ENCODE data around the gene CBLIF. TPM values are rescaled to one million over a fixed set of nuclear protein-coding genes. Genes with fewer than 3 reads are reported as not detected.

The CBLIF gene
- total and polyA plus RNA-seq, 2 of the 8 experiments (the other 6 are each of a cell fraction or from before 2014, with no cell fraction given) = not detected

DNA sequence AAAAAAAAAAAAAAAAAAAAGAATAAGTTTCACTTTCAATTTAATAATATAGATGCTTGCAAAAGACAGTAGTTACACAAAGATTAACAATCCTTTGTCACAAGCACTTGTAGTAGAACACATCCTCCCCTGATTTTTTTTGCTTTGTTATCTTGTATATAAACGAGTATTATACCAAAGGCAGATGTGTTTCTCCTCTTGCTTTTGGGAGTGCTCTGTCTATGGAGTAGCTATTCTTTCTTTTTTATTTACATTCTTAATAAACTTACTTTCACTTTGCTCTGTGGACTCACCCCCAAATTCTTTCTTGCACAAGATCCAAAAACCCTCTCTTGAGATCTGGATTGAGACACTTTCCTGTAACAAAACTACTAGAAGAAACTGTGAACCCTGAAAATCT lies 31.3 kb downstream of the CBLIF start (continued):
- TF ChIP-seq, protein P1, sequence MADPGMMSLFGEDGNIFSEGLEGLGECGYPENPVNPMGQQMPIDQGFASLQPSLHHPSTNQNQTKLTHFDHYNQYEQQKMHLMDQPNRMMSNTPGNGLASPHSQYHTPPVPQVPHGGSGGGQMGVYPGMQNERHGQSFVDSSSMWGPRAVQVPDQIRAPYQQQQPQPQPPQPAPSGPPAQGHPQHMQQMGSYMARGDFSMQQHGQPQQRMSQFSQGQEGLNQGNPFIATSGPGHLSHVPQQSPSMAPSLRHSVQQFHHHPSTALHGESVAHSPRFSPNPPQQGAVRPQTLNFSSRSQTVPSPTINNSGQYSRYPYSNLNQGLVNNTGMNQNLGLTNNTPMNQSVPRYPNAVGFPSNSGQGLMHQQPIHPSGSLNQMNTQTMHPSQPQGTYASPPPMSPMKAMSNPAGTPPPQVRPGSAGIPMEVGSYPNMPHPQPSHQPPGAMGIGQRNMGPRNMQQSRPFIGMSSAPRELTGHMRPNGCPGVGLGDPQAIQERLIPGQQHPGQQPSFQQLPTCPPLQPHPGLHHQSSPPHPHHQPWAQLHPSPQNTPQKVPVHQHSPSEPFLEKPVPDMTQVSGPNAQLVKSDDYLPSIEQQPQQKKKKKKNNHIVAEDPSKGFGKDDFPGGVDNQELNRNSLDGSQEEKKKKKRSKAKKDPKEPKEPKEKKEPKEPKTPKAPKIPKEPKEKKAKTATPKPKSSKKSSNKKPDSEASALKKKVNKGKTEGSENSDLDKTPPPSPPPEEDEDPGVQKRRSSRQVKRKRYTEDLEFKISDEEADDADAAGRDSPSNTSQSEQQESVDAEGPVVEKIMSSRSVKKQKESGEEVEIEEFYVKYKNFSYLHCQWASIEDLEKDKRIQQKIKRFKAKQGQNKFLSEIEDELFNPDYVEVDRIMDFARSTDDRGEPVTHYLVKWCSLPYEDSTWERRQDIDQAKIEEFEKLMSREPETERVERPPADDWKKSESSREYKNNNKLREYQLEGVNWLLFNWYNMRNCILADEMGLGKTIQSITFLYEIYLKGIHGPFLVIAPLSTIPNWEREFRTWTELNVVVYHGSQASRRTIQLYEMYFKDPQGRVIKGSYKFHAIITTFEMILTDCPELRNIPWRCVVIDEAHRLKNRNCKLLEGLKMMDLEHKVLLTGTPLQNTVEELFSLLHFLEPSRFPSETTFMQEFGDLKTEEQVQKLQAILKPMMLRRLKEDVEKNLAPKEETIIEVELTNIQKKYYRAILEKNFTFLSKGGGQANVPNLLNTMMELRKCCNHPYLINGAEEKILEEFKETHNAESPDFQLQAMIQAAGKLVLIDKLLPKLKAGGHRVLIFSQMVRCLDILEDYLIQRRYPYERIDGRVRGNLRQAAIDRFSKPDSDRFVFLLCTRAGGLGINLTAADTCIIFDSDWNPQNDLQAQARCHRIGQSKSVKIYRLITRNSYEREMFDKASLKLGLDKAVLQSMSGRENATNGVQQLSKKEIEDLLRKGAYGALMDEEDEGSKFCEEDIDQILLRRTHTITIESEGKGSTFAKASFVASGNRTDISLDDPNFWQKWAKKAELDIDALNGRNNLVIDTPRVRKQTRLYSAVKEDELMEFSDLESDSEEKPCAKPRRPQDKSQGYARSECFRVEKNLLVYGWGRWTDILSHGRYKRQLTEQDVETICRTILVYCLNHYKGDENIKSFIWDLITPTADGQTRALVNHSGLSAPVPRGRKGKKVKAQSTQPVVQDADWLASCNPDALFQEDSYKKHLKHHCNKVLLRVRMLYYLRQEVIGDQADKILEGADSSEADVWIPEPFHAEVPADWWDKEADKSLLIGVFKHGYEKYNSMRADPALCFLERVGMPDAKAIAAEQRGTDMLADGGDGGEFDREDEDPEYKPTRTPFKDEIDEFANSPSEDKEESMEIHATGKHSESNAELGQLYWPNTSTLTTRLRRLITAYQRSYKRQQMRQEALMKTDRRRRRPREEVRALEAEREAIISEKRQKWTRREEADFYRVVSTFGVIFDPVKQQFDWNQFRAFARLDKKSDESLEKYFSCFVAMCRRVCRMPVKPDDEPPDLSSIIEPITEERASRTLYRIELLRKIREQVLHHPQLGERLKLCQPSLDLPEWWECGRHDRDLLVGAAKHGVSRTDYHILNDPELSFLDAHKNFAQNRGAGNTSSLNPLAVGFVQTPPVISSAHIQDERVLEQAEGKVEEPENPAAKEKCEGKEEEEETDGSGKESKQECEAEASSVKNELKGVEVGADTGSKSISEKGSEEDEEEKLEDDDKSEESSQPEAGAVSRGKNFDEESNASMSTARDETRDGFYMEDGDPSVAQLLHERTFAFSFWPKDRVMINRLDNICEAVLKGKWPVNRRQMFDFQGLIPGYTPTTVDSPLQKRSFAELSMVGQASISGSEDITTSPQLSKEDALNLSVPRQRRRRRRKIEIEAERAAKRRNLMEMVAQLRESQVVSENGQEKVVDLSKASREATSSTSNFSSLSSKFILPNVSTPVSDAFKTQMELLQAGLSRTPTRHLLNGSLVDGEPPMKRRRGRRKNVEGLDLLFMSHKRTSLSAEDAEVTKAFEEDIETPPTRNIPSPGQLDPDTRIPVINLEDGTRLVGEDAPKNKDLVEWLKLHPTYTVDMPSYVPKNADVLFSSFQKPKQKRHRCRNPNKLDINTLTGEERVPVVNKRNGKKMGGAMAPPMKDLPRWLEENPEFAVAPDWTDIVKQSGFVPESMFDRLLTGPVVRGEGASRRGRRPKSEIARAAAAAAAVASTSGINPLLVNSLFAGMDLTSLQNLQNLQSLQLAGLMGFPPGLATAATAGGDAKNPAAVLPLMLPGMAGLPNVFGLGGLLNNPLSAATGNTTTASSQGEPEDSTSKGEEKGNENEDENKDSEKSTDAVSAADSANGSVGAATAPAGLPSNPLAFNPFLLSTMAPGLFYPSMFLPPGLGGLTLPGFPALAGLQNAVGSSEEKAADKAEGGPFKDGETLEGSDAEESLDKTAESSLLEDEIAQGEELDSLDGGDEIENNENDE (IDR thresholded peaks at IDR 0.05; ENCODE audit: insufficient replicate concordance, low read length) = no peak
- no peak for TF ChIP-seq FOSL1 (IDR thresholded peaks at IDR 0.05; ENCODE audit: insufficient read depth, low read depth, low read length)

Data from H1 (cell line).